ENCODE data around the gene NUF2. TPM values are rescaled to one million over a fixed set of nuclear protein-coding genes. Genes with fewer than 3 reads are reported as not detected.

The NUF2 gene
- total RNA-seq, 1 experiment from 2014 or later = 33.1 TPM

DNA sequence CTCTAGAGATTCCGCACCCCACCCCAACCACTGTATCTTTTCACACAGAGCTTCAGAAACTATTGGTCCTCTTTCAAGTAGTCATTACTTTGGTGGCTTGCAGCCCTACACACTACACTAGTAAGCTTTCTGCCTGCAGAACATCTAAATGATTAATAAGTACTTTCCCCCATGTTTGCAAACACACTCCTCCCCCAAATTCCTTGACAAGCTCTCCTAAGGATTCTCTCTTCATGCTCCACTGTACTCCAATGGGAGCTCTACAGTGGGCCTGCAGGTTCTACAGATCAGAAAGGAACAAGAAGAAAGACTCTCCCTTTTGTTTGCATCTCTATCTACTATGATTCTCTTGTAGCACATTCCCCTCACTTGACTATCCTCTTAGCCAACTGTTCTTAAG lies 16.3 kb upstream of the NUF2 start:
- Mint-ChIP-seq H3K27ac (ENCODE audit: unreplicated experiment) (no peak overlapping the region), H3K4me3 (ENCODE audit: low read depth, unreplicated experiment) (no peak overlapping the region), H3K4me1 (ENCODE audit: low read depth, unreplicated experiment) (no peaks in the 10 kb centered on the region), H3K36me3 (ENCODE audit: insufficient read depth, unreplicated experiment) (no peaks in the 10 kb centered on the region), H3K27me3 (ENCODE audit: unreplicated experiment) (no peaks in the 10 kb centered on the region), H3K9me3 (ENCODE audit: low read depth, unreplicated experiment) (no peaks in the 10 kb centered on the region)
- BruUV-seq (replicated peaks) = no TSS peak
- no peak for DNase-seq
- TF ChIP-seq, protein P1, sequence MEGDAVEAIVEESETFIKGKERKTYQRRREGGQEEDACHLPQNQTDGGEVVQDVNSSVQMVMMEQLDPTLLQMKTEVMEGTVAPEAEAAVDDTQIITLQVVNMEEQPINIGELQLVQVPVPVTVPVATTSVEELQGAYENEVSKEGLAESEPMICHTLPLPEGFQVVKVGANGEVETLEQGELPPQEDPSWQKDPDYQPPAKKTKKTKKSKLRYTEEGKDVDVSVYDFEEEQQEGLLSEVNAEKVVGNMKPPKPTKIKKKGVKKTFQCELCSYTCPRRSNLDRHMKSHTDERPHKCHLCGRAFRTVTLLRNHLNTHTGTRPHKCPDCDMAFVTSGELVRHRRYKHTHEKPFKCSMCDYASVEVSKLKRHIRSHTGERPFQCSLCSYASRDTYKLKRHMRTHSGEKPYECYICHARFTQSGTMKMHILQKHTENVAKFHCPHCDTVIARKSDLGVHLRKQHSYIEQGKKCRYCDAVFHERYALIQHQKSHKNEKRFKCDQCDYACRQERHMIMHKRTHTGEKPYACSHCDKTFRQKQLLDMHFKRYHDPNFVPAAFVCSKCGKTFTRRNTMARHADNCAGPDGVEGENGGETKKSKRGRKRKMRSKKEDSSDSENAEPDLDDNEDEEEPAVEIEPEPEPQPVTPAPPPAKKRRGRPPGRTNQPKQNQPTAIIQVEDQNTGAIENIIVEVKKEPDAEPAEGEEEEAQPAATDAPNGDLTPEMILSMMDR (IDR thresholded peaks at IDR 0.05; ENCODE audit: unreplicated experiment) = no peak
- intact Hi-C loops (cut with micrococcal nuclease; ENCODE audit: unreplicated experiment) = no loop called here
- CTCF ChIA-PET = no interaction called here

DNA sequence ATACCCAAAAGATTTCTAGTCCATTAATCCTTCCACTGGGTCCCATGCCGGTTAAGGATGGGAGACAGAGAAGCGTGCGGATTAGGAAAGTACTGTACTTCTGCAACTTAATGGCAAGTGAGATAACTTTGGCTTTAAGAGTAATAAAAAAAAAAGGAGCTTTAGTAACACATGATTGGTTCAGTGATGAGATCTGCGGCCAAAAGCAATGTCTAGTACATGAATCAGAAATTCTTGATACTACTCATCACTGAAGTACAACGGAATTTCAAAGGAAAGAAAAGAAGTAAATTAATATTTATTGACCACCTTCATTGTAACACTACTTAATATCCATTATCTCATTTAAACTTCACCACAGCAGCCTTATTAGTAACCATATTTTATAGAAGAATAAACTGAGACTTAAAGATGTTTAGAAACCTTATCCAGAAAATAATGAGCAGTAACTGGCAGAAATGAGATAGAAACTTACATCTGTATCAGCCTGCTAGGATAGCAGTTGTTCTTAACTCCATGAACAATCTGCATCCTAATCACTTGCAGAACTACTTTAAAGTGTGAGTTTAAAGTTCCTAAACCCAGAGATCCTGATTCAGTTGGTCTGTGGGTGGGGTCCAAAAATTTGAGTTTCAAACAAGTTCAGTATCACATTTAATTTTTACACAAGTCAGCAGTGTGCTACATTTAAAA lies 14.1 kb upstream of the NUF2 start:
- BruUV-seq (replicated peaks) = no TSS peak
- DNase-seq = no peak
- no peaks in the 10 kb centered on the region for H3K36me3 Mint-ChIP-seq (ENCODE audit: insufficient read depth, unreplicated experiment)
- no peaks in the 10 kb centered on the region for H3K9me3 Mint-ChIP-seq (ENCODE audit: low read depth, unreplicated experiment)
- H3K4me1 Mint-ChIP-seq (ENCODE audit: low read depth, unreplicated experiment) = no peaks in the 10 kb centered on the region
- TF ChIP-seq, protein P1 (IDR thresholded peaks at IDR 0.05; ENCODE audit: unreplicated experiment) = no peak
- no peak overlapping the region for H3K27ac Mint-ChIP-seq (ENCODE audit: unreplicated experiment)
- H3K4me3 Mint-ChIP-seq (ENCODE audit: low read depth, unreplicated experiment) = no peak overlapping the region
- intact Hi-C loops (cut with micrococcal nuclease; ENCODE audit: unreplicated experiment) = no loop called here
- CTCF ChIA-PET = no interaction called here
- H3K27me3 Mint-ChIP-seq (ENCODE audit: unreplicated experiment) = no peaks in the 10 kb centered on the region

DNA sequence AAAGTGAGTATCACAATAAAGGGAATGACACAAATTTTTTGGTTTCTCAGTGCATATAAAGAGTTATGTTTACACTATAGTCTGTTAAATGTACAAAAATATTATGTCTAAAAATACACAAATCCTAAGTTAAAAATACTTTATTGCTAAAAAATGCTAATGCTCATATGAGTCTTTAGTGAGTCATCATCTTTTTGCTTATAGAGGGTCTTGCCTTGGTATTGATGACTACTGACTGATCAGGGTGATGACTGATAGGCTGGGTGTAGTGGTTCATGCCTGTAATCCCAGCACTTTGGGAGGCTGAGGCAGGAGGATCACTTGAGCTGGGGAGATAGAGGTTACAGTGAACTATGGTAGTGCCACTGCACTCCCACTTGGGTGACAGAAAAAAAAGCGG lies 12.9 kb upstream of the NUF2 start:
- Mint-ChIP-seq H3K4me3 (ENCODE audit: low read depth, unreplicated experiment) (no peak overlapping the region), H3K4me1 (ENCODE audit: low read depth, unreplicated experiment) (no peaks in the 10 kb centered on the region), H3K9me3 (ENCODE audit: low read depth, unreplicated experiment) (no peaks in the 10 kb centered on the region), H3K27me3 (ENCODE audit: unreplicated experiment) (no peaks in the 10 kb centered on the region), H3K36me3 (ENCODE audit: insufficient read depth, unreplicated experiment) (no peaks in the 10 kb centered on the region), H3K27ac (ENCODE audit: unreplicated experiment) (no peak overlapping the region)
- intact Hi-C loops (cut with micrococcal nuclease; ENCODE audit: unreplicated experiment) = no loop called here
- BruUV-seq (replicated peaks) = no TSS peak
- DNase-seq = no peak
- TF ChIP-seq, protein P1 (IDR thresholded peaks at IDR 0.05; ENCODE audit: unreplicated experiment) = no peak
- CTCF ChIA-PET = no interaction called here

DNA sequence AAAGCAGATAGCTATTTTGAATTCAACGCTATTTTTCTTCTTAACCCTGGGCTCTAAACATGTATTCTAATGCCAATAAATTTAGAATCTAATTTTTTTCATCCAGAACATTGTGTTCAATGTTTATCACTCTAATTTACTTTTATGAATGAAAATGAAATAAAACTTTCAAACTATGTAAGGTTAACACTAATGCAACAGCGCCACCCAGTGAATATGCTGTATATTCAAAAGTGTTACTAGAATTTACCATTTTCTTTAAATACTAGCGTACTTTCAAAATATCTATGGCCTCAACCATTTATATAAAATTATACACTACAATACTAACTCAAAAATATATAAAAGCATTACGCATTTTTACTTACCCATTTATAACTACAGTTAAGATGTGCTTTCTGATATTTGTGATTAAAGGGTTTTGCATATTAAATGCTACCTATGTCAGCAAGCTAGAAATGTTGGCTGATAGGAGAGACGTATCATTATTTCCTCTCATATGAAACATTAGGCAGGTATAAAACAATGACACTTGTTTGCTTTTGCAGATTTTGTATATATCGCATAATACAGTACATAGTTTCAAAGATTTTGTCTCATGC lies 5.9 kb upstream of the NUF2 start:
- intact Hi-C loops (cut with micrococcal nuclease; ENCODE audit: unreplicated experiment) = loop anchor here (1.0 kb wide), 4 partner anchors 143 to 463 kb away; no protein-coding TSS in a partner anchor
- CTCF ChIA-PET = interaction anchor here (1.0 to 1.6 kb wide), 5 partner anchors 244 to 462 kb away, joined by 3 to 11 read pairs (median 7); partner anchors contain the start of gene RGS4
- no TSS peak for BruUV-seq (replicated peaks)
- Mint-ChIP-seq H3K9me3 (ENCODE audit: low read depth, unreplicated experiment) (no peaks in the 10 kb centered on the region), H3K4me3 (ENCODE audit: low read depth, unreplicated experiment) (no peak overlapping the region), H3K4me1 (ENCODE audit: low read depth, unreplicated experiment) (peaks cover 4% of the 10 kb centered on the region), H3K27me3 (ENCODE audit: unreplicated experiment) (no peaks in the 10 kb centered on the region), H3K36me3 (ENCODE audit: insufficient read depth, unreplicated experiment) (peaks cover 2% of the 10 kb centered on the region), H3K27ac (ENCODE audit: unreplicated experiment) (no peak overlapping the region)
- peak; percentile 59 for DNase-seq
- TF ChIP-seq, protein P1 (IDR thresholded peaks at IDR 0.05; ENCODE audit: unreplicated experiment) = peak; percentile 55

Data from Calu3 (cell line).